HCT116 (cell line): ENCODE measurements around the gene SPPL2C. TPM values are rescaled to one million over a fixed set of nuclear protein-coding genes. Genes with fewer than 3 reads are reported as not detected.

Experiments
- ATAC-seq: fragments of 200-7000 bp; cut with Tn5 transposase; 2 replicates; pipeline ENCODE4 v1.9.1; 2020; ENCODE audit warnings: mild to moderate bottlenecking, moderate library complexity
- BruUV-seq: library from RNA; stranded (reverse); fragments of 400-500 nt; replicated peaks from 2 replicates; lab custom pipeline; 2021; lab: Mats Ljungman, UMichigan
- CTCF ChIA-PET: fragments of 300-600 bp; sonication (Branson Sonifier 250); formaldehyde crosslinking; loops from one replicate; lab custom pipeline; 2021; ENCODE audit warnings: antibody characterized with exemption; lab: Charles Lee
- POLR2A ChIA-PET: fragments of 300-600, 350-600 bp; sonication (Branson Sonifier 250); formaldehyde crosslinking; loops from one replicate; lab custom pipeline; 2021; ENCODE audit warnings: antibody characterized with exemption; lab: Charles Lee
- RAD21 ChIA-PET, 2 experiments: fragments of 300-600 bp; sonication (Branson Sonifier 250); formaldehyde crosslinking; loops; one replicate each; lab custom pipeline; 2023; ENCODE audit warnings: low total read pairs in 2 of 2; ENCODE audit not compliant: uncharacterized antibody in 2 of 2, unreplicated experiment in 2 of 2, low non-redundant PET in 1 of 2; lab: Charles Lee
- DNase-seq: peaks from one replicate; pipeline ENCODE4 v3.0.0-alpha.2; 2010; ENCODE audit warnings: low read depth, low spot score
- H2AFZ ChIP-seq: fragments of 200-600 bp; shearing (Covaris generic), sonication (generic); 2 replicates; pipeline ENCODE4 v1.6.1; 2017; ENCODE audit warnings: low read depth, mixed run types, mixed read lengths, antibody characterized with exemption, low read length; ENCODE audit not compliant: poor library complexity, severe bottlenecking
- H3K27ac ChIP-seq: 2 replicates; pipeline ENCODE4 v1.5.1; 2012; ENCODE audit warnings: low read depth, low read length
- H3K27me3 ChIP-seq: fragments of 200-600 bp; sonication (generic); 2 replicates; pipeline ENCODE4 v1.6.1; 2016; ENCODE audit warnings: mixed run types, low read length, mixed read lengths; ENCODE audit not compliant: insufficient read depth
- H3K36me3 ChIP-seq, 2 experiments: fragments of 200-500 bp in 1 of 2; fragments of 200-600 bp in 1 of 2; sonication (Bioruptor generic) in 1 of 2; sonication (generic) in 1 of 2; 2 replicates each; pipeline versions ENCODE4 v1.5.1 to v1.6.1; 2014 to 2016; ENCODE audit warnings: low read length in 2 of 2, inconsistent platforms in 1 of 2, mixed read lengths in 1 of 2, mixed run types in 1 of 2; ENCODE audit not compliant: insufficient read depth in 2 of 2, control insufficient read depth in 1 of 2
- H3K4me1 ChIP-seq, 2 experiments: fragments of 200-600 bp in 1 of 2; sonication (generic) in 1 of 2; 2 replicates each; pipeline versions ENCODE4 v1.5.1 to v1.6.1; 2012 to 2017; ENCODE audit warnings: low read length in 2 of 2, inconsistent platforms in 1 of 2, mild to moderate bottlenecking in 1 of 2, mixed read lengths in 1 of 2, mixed run types in 1 of 2, moderate library complexity in 1 of 2; ENCODE audit not compliant: insufficient read depth in 2 of 2, control insufficient read depth in 1 of 2
- H3K4me2 ChIP-seq: fragments of 200-600 bp; sonication (generic); 2 replicates; pipeline ENCODE4 v1.6.1; 2017; ENCODE audit warnings: mixed run types, low read length, mixed read lengths
- H3K4me3 ChIP-seq, 2 experiments: fragments of 200-600 bp in 1 of 2; sonication (generic) in 1 of 2; replicated peaks in 1 of 2; 2 replicates each; pipeline ENCODE4 v1.5.1; 2011 to 2016; ENCODE audit warnings: low read length in 2 of 2, control low read depth in 1 of 2, low read depth in 1 of 2, mild to moderate bottlenecking in 1 of 2, mixed read lengths in 1 of 2, mixed run types in 1 of 2
- H3K79me2 ChIP-seq: fragments of 200-600 bp; sonication (generic); 2 replicates; pipeline ENCODE4 v1.6.1; 2017; ENCODE audit warnings: mild to moderate bottlenecking, mixed run types, low read length, moderate library complexity, mixed read lengths; ENCODE audit not compliant: insufficient read depth
- H3K9ac ChIP-seq: fragments of 200-600 bp; sonication (generic); 2 replicates; pipeline ENCODE4 v1.6.1; 2016; ENCODE audit warnings: low read length, mixed read lengths
- H3K9me2 ChIP-seq: fragments of 200-600 bp; sonication (generic), shearing (Covaris generic); 2 replicates; pipeline ENCODE4 v1.6.1; 2017; ENCODE audit warnings: mixed run types, mild to moderate bottlenecking, moderate library complexity; ENCODE audit not compliant: insufficient read depth
- H3K9me3 ChIP-seq, 2 experiments: fragments of 200-500 bp in 1 of 2; fragments of 200-600 bp in 1 of 2; sonication (Bioruptor generic) in 1 of 2; sonication (generic) in 1 of 2; 2 replicates each; pipeline ENCODE4 v1.6.1; 2014 to 2017; ENCODE audit warnings: low read length in 2 of 2, mixed read lengths in 2 of 2, inconsistent platforms in 1 of 2, low read depth in 1 of 2, mild to moderate bottlenecking in 1 of 2, mixed run types in 1 of 2, moderate library complexity in 1 of 2; ENCODE audit not compliant: control insufficient read depth in 1 of 2, insufficient read depth in 1 of 2
- H4K20me1 ChIP-seq: fragments of 200-600 bp; sonication (generic), shearing (Covaris generic); 2 replicates; pipeline ENCODE4 v1.6.1; 2017; ENCODE audit warnings: mixed run types, mild to moderate bottlenecking, moderate library complexity; ENCODE audit not compliant: insufficient read depth
- JUND ChIP-seq: IDR thresholded peaks from 2 replicates; pipeline ENCODE4 v1.6.1; 2012
- MAX ChIP-seq: IDR thresholded peaks from 2 replicates; pipeline ENCODE4 v1.6.1; 2012
- intact Hi-C: fragments of 100-400 bp; cut with micrococcal nuclease; formaldehyde crosslinking; loops from 2 replicates; pipeline ENCODE4 v1.10.0; 2022
- total RNA-seq: library from RNA; stranded (reverse); gene quantifications from one replicate; pipeline ENCODE4 v1.2.1, GENCODE V29; 2021; ENCODE audit not compliant: unreplicated experiment

The SPPL2C gene
- total RNA-seq, 1 experiment from 2014 or later = not detected

- ATAC-seq = no peak
- Histone ChIP-seq H2AFZ (no peak overlapping the region), H3K4me3 (peak overlapping the region; percentile 82 to 93), H3K9me3 (no peaks in the 10 kb centered on the region), H3K4me1 (peaks cover 3 to 20% of the 10 kb centered on the region in 2 experiments; a peak in 2 of 4 replicates), H3K9ac (no peak overlapping the region), H3K27ac (no peak overlapping the region), H3K27me3 (no peaks in the 10 kb centered on the region), H3K4me2 (peak overlapping the region; percentile 98), H4K20me1 (no peaks in the 10 kb centered on the region), H3K36me3 (no peaks in the 10 kb centered on the region), H3K79me2 (0 out of 2 replicates have a peak, but pooled peaks cover 4% of the 10 kb centered on the region), H3K9me2 (no peaks in the 10 kb centered on the region)
- intact Hi-C loops = no loop called here
- POLR2A ChIA-PET = no interaction called here
- TF ChIP-seq JUND (no peak), MAX (no peak)
- DNase-seq = no peak
- RAD21 ChIA-PET = no interaction called here
- BruUV-seq = no TSS peak
- CTCF ChIA-PET = no interaction called here
These were observed 51.5 kb downstream of the SPPL2C start for GRCh38 chr17:45895969-45896785.

Other genes starting within 250 kb of the SPPL2C start
- gene CRHR1, start 60.6 kb upstream of the SPPL2C start, total RNA-seq = 0.12 TPM
- gene MAPT, start 49.7 kb downstream of the SPPL2C start, total RNA-seq = 37.5 TPM
- not detected for gene STH, start 154.4 kb downstream of the SPPL2C start, total RNA-seq